Heart left ventricle (tissue), 16 donors: Measurements from ENCODE around the gene S1PR2. TPM values are rescaled to one million over a fixed set of nuclear protein-coding genes. Genes with fewer than 3 reads are reported as not detected.
"Not testable (repeated sequence)": the region's sequence is repeated elsewhere in the genome, so short reads cannot be mapped to it uniquely, and the experiment has no call there.

Experiments
- ATAC-seq, 4 donors: fragments of 200-7000 bp; cut with Tn5 transposase; one replicate each; pipeline ENCODE4 v1.9.1; 2020 to 2022; ENCODE audit warnings: moderate library complexity in 4 of 4, mild to moderate bottlenecking in 3 of 4, moderate number of reproducible peaks in 1 of 4
- DNase-seq, 5 donors: peaks; one replicate each; pipeline ENCODE4 v3.0.0-alpha.2; 2020
- H3K27ac ChIP-seq, 12 donors: fragments of 200-600 bp; sonication (generic) in 4 of 12; one replicate each; pipeline versions ENCODE4 v1.5.0 to v1.8.0; 2016 to 2022; ENCODE audit warnings: mild to moderate bottlenecking in 2 of 12
- H3K27me3 ChIP-seq, 9 donors: fragments of 200-600 bp; sonication (generic) in 2 of 9; one replicate each; pipeline versions ENCODE4 v1.5.1 to v1.8.0; 2016 to 2022; ENCODE audit warnings: mild to moderate bottlenecking in 3 of 9
- H3K36me3 ChIP-seq, 9 donors: fragments of 200-600 bp; sonication (generic) in 2 of 9; one replicate each; pipeline versions ENCODE4 v1.5.0 to v1.8.0; 2018 to 2022; ENCODE audit warnings: mild to moderate bottlenecking in 2 of 9
- H3K4me1 ChIP-seq, 12 donors: fragments of 200-600 bp; sonication (generic) in 4 of 12; one replicate each; pipeline versions ENCODE4 v1.5.0 to v1.8.0; 2016 to 2022; ENCODE audit warnings: mild to moderate bottlenecking in 3 of 12
- H3K4me3 ChIP-seq, 12 donors: fragments of 200-600 bp; sonication (generic) in 4 of 12; one replicate each; pipeline versions ENCODE4 v1.5.0 to v1.8.0; 2017 to 2022; ENCODE audit warnings: mild to moderate bottlenecking in 9 of 12, moderate library complexity in 4 of 12
- H3K9me3 ChIP-seq, 12 donors: fragments of 200-600 bp; sonication (generic) in 4 of 12; one replicate each; pipeline versions ENCODE4 v1.5.0 to v1.8.0; 2016 to 2022; ENCODE audit warnings: mild to moderate bottlenecking in 1 of 12
- POLR2A ChIP-seq, 2 donors: fragments of 450-650 bp; IDR thresholded peaks; one replicate each; pipeline ENCODE4 v1.6.1; 2017; ENCODE audit warnings: antibody characterized with exemption in 2 of 2, mild to moderate bottlenecking in 2 of 2, moderate library complexity in 2 of 2
- WGBS, 4 donors: extraction: QIAGEN DNeasy Blood & Tissue Kit in 2 of 4; methylation state at CpG; one replicate each; pipeline versions ENCODE4 v1.1.5 to v1.1.7; 2013 to 2018; 5-methylcytosine and 5-hydroxymethylcytosine counted together
- intact Hi-C, 10 donors: fragments of 100-400 bp; cut with DNase I; formaldehyde crosslinking; loops; one replicate each; pipeline versions ENCODE4 v1.11.1 to v1.14.2; 2022
- polyA plus RNA-seq, 2 donors: library from polyadenylated mRNA; stranded (reverse); fragments of 200-250 nt; gene quantifications; one replicate each; pipeline ENCODE4 v1.2.3, GENCODE V29; 2013
- total RNA-seq, 9 donors: library from RNA; depleted of rRNA in 2 of 9; stranded (reverse); fragments of >200 nt in 2 of 9; fragmentation: NEBNext Ultra II Directional in 3 of 9; extraction: Animal tissue kit (Norgen Biotek cat#: 25700) in 3 of 9; gene quantifications; one replicate each; pipeline versions ENCODE4 v1.1.0 to v1.2.4, GENCODE V29; 2016 to 2023
- TF ChIP-seq, protein P1 (sequence below), 12 donors: fragments of 200-600 bp; sonication (generic) in 4 of 12; IDR thresholded peaks; one replicate each; pipeline versions ENCODE4 v1.5.0 to v1.8.0; 2018 to 2022; ENCODE audit warnings: antibody characterized with exemption in 12 of 12, mild to moderate bottlenecking in 5 of 12
- donor health status: ischemic (EF 13 %, LVEDD 7.1; RV severe dilation, severe dysfunction).
- donor health status: healthy with polysubstance abuse.
- donor health status: DM: no; HTN: yes; CAD: no.
- donor health status: DM: no; HTN: no; CAD: no.
- donor health status: ischemic (EF 25% LVEDD 6.9; RV normal size, moderate dysfunction).
- donor health status: ischemic (EF 25% LVEDD 5.7; RV mildly dilated, moderate dysfunction).
- donor health status: healthy.
- donor health status: DM: yes; HTN: yes; CAD: no.
- donor health status: ischemic (EF 35%, LVEDD 5.7; RV mildly dilated, moderate dysfunction).
- donor health status: nonischemic (EF 11% LVEDD 7.7; RV severe dilation, severe dysfunction).
- donor health status: DM: yes; HTN: yes; CAD: no.
- donor health status: PGD.
- donor health status: ischemic (EF 29% LVEDD 5.4; RV normal size, mild dysfunction).
- donor health status: nonischemic (EF 23%, LVEDD 6.1; RV moderate dilation, normal function).

Gene S1PR2
- total and polyA plus RNA-seq, 11 donors, result 1.0 to 14.2 (median 4.3) TPM

DNA sequence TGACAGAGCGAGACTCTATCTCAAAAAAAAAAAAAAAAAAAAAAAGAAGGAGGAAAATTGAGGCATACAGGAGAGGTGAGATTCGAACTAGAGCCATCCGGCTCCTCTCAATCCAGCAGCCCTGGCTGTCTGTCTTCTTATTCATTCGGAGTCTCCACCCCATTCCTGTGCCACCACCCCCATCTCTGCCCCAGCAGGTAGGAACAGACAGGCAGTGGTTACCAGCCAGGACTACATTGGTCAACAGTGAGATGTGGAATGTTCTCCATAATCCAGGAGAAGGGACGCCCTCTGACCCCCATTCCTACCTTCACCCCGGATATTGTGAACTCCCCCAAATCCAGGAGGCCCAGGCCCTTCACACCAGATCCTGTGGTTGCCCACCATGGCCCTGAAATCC is 6.6 kb upstream of the S1PR2 start:
- Histone ChIP-seq H3K4me1 (peaks cover 0 to 37% (median 15%) of the 10 kb centered on the region in 12 donors), H3K9me3 (no peaks in the 10 kb centered on the region), H3K27ac (peak overlapping the region in 7 of 12 donors; percentile 2 to 75 (median 43)), H3K36me3 (no peaks in the 10 kb centered on the region), H3K4me3 (no peak overlapping the region), H3K27me3 (no peaks in the 10 kb centered on the region)
- TF ChIP-seq POLR2A (IDR thresholded peaks at IDR 0.05), result no peak
- TF ChIP-seq, protein P1, sequence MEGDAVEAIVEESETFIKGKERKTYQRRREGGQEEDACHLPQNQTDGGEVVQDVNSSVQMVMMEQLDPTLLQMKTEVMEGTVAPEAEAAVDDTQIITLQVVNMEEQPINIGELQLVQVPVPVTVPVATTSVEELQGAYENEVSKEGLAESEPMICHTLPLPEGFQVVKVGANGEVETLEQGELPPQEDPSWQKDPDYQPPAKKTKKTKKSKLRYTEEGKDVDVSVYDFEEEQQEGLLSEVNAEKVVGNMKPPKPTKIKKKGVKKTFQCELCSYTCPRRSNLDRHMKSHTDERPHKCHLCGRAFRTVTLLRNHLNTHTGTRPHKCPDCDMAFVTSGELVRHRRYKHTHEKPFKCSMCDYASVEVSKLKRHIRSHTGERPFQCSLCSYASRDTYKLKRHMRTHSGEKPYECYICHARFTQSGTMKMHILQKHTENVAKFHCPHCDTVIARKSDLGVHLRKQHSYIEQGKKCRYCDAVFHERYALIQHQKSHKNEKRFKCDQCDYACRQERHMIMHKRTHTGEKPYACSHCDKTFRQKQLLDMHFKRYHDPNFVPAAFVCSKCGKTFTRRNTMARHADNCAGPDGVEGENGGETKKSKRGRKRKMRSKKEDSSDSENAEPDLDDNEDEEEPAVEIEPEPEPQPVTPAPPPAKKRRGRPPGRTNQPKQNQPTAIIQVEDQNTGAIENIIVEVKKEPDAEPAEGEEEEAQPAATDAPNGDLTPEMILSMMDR (IDR thresholded peaks at IDR 0.05), result no peak
- ATAC-seq (peak in 1 of 4 donors; percentile 1), DNase-seq (no peak)
- WGBS, 4 donors, result 80 to 92% (median 83%) methylated on average over 6 of the region's 6 CpGs
- intact Hi-C loops, result loop anchor here in 2 of 10 donors (5.0 kb wide), 1 partner anchor 45 kb away; the partner anchor contains the start of gene DNMT1 (in 2 of the 2)

DNA sequence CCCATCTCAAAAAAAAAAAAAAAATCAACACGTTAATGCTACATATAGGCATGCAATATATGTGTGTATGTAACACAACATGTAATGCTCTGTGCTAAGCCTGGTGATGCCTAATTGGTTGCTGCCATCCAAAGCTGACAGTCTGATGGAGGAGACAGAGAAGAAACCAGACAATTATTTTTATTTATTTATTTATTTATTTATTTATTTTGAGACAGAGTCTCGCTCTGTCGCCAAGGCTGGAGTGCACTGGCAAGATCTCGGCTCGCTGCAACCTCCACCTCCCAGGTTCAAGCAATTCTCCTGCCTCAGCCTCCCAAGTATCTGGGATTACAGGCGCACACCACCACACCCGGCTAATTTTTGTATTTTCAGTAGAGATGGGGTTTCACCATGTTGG is 4.3 kb upstream of the S1PR2 start:
- 93 to 96% (median 94%) methylated on average over 7 of the region's 7 CpGs for WGBS, 4 donors
- not testable (repeated sequence) for H3K27me3 ChIP-seq, H3K4me3 ChIP-seq, DNase-seq, H3K36me3 ChIP-seq, H3K9me3 ChIP-seq, ATAC-seq
- peak overlapping the region in 11 of 12 donors; percentile 48 to 90 (median 76) for H3K27ac ChIP-seq
- intact Hi-C loops, result loop anchor here in 2 of 10 donors (5.0 kb wide), 1 partner anchor 43 kb away; the partner anchor contains the start of gene DNMT1 (in 2 of the 2)
- H3K4me1 ChIP-seq, result peaks cover 0 to 44% (median 16%) of the 10 kb centered on the region in 12 donors

DNA sequence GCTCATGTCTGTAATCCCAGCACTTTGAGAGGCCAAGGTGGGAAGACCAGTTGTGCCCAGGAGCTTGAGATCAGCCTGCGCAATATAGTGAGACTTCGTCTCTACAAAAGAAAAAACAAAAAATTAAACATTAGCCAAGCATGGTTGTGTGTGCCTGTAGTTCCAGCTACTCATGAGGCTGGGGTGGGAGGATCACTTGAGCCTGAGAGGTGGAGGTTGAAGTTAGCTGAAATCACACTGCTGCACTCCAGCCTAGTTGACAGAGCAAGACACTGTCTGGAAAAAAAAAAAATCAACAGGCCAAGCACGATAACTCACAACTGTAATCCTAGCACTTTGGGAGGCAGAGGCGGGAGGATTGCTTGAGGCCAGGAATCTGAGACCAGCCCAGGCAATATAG is 3.9 kb upstream of the S1PR2 start:
- H3K4me1 ChIP-seq, result peaks cover 0 to 48% (median 19%) of the 10 kb centered on the region in 12 donors
- H3K27ac ChIP-seq, result peak overlapping the region in 4 of 12 donors; percentile 81 to 90 (median 86)
- no peak for TF ChIP-seq POLR2A (IDR thresholded peaks at IDR 0.05)
- no peaks in the 10 kb centered on the region for H3K36me3 ChIP-seq
- no peak for ATAC-seq
- DNase-seq, result no peak
- WGBS, 4 donors, result 74 to 85% (median 82%) methylated on average over 4 of the region's 4 CpGs
- intact Hi-C loops, result loop anchor here in 2 of 10 donors (5.0 kb wide), 1 partner anchor 43 kb away; the partner anchor contains the start of gene DNMT1 (in 2 of the 2)
- H3K27me3 ChIP-seq, result peaks cover 0 to 11% (median 0%) of the 10 kb centered on the region in 9 donors
- no peak overlapping the region for H3K4me3 ChIP-seq
- no peaks in the 10 kb centered on the region for H3K9me3 ChIP-seq

DNA sequence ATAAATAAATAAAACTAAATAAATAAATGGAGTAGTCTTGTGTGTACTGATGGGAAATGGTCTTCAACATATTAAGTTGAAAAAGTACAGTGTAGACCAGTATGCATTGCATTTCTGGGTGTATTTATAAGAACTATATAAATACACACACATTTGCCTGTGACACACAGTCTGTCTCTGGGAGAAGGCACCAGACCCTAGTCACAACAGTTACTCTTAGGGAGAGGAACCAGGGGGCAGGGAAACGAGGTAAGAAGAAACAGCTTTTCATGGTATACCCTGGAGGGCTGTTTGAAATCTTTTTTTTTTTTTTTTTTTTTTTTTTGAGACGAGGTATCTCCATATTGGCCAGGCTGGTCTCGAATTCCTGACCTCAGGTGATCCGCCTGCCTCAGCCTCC is 2.8 kb upstream of the S1PR2 start:
- Histone ChIP-seq H3K4me1 (peaks cover 0 to 59% (median 27%) of the 10 kb centered on the region in 12 donors), H3K4me3 (no peak overlapping the region), H3K9me3 (no peaks in the 10 kb centered on the region), H3K36me3 (no peaks in the 10 kb centered on the region), H3K27ac (no peak overlapping the region), H3K27me3 (peaks cover 0 to 11% (median 0%) of the 10 kb centered on the region in 9 donors)
- intact Hi-C loops, result loop anchor here in 1 of 10 donors (5.0 kb wide), 1 partner anchor 42 kb away; the partner anchor contains the start of gene DNMT1
- TF ChIP-seq POLR2A (IDR thresholded peaks at IDR 0.05), result no peak
- WGBS, 4 donors, result 79 to 84% (median 82%) methylated on average over 4 of the region's 4 CpGs
- DNase-seq (no peak), ATAC-seq (no peak)

DNA sequence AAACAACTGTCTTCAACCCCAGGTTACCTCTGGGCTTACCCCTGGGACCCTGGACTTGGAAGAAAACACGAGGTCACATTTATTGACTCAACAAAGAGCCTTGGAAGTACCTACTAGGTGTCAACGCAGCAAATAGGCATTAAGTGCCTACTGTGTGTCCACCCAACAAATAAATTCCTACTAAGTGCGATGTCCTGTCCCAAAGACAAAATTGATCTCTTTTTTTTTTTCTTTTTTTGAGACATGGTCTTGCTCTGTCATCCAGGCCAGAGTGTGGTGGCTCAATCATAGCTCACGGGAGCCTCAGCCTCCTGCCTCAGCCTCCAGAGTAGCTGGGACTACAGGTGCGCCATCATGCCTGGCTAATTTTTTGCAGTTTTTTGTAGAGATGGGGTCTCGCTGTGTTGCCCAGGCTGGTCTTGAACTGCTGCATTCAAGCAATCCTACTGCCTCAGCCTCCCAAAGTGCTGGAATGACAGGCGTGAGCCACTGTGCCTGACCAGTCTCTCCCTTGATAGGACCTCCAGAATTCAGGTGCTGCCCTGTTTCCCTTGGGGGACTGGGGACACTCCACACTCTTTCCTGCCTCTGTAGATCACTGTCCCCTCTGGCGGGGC is 589 bp upstream of the S1PR2 start:
- TF ChIP-seq POLR2A (IDR thresholded peaks at IDR 0.05), result no peak
- TF ChIP-seq, protein P1 (IDR thresholded peaks at IDR 0.05), result no peak
- H3K9me3 ChIP-seq, result no peaks in the 10 kb centered on the region
- H3K4me1 ChIP-seq, result peaks cover 0 to 60% (median 30%) of the 10 kb centered on the region in 12 donors
- peak overlapping the region in 11 of 12 donors; percentile 68 to 99 (median 89) for H3K4me3 ChIP-seq
- ATAC-seq (no peak), DNase-seq (no peak)
- H3K27me3 ChIP-seq, result peaks cover 0 to 11% (median 0%) of the 10 kb centered on the region in 9 donors
- no peaks in the 10 kb centered on the region for H3K36me3 ChIP-seq
- H3K27ac ChIP-seq, result peak overlapping the region in 11 of 12 donors; percentile 87 to 99 (median 95)
- intact Hi-C loops, result loop anchor here in 1 of 10 donors (5.0 kb wide), 1 partner anchor 39 kb away; the partner anchor contains the start of gene DNMT1
- WGBS, 4 donors, result 73 to 79% (median 78%) methylated on average over 7 to 8 of the region's 8 CpGs
